Ovary (tissue), 9 donors: ENCODE measurements around the gene ATP13A5. TPM values are rescaled to one million over a fixed set of nuclear protein-coding genes. Genes with fewer than 3 reads are reported as not detected.

ENCODE experiments used
- DNase-seq, 5 donors: peaks; one replicate each; pipeline ENCODE4 v3.0.0-alpha.2; 2019 to 2020
- H3K27ac ChIP-seq, 2 donors: fragments of 200-600 bp; one replicate each; pipeline versions ENCODE4 v1.5.1 to v1.8.0; 2019 to 2022
- H3K27me3 ChIP-seq: fragments of 200-600 bp; one replicate; pipeline ENCODE4 v1.8.0; 2022
- H3K36me3 ChIP-seq: fragments of 200-600 bp; sonication (generic); one replicate; pipeline ENCODE4 v1.5.1; 2019
- H3K4me1 ChIP-seq: one replicate; pipeline ENCODE4 v1.8.1; 2013; ENCODE audit warnings: mild to moderate bottlenecking, moderate library complexity; ENCODE audit not compliant: insufficient read depth
- H3K4me3 ChIP-seq: fragments of 200-600 bp; sonication (generic); one replicate; pipeline ENCODE4 v1.5.1; 2017
- H3K9me3 ChIP-seq, 2 donors: fragments of 200-600 bp in 1 of 2; sonication (generic) in 1 of 2; one replicate each; pipeline versions ENCODE4 v1.5.1 to v1.8.1; 2013 to 2019; ENCODE audit warnings: mild to moderate bottlenecking in 1 of 2, moderate library complexity in 1 of 2
- EP300 ChIP-seq: sonication (generic); formaldehyde crosslinking; IDR thresholded peaks from one replicate; pipeline ENCODE4 v1.6.1; 2017; ENCODE audit warnings: antibody characterized with exemption
- POLR2A ChIP-seq: fragments of 450-650 bp; IDR thresholded peaks from one replicate; pipeline ENCODE4 v1.6.1; 2017; ENCODE audit warnings: antibody characterized with exemption, mild to moderate bottlenecking, moderate library complexity
- WGBS, 3 donors: extraction: QIAGEN DNeasy Blood & Tissue Kit in 1 of 3; methylation state at CpG; one replicate each; pipeline versions ENCODE4 v1.1.5 to v1.1.7; 2013 to 2017; 5-methylcytosine and 5-hydroxymethylcytosine counted together
- intact Hi-C, 4 donors: fragments of 100-400 bp; cut with DNase I; formaldehyde crosslinking; loops; one replicate each; pipeline versions ENCODE4 v1.11.0 to v1.15.1; 2022 to 2023
- polyA plus RNA-seq, 2 donors: library from polyadenylated mRNA; stranded (reverse); fragments of 200-250 nt in 1 of 2; fragments of 350-450 nt in 1 of 2; fragmentation: Illumina TruSeq in 1 of 2; extraction: RNeasy Lipid Tissue Mini Kit (QIAGEN cat#74804) in 1 of 2; gene quantifications; one replicate each; pipeline ENCODE4 v1.2.3, GENCODE V29; 2013 to 2014
- total RNA-seq, 7 donors: library from RNA; depleted of rRNA in 2 of 7; stranded (reverse); fragments of >200 nt in 2 of 7; fragmentation: NEBNext Ultra II Directional in 3 of 7; extraction: Animal tissue kit (Norgen Biotek cat#: 25700) in 3 of 7; gene quantifications; one replicate each; pipeline versions ENCODE4 v1.1.0 to v1.2.4, GENCODE V29; 2016 to 2023
- TF ChIP-seq, protein P1 (sequence below), 3 donors: fragments of 450-650 bp in 2 of 3; fragments of 200-600 bp in 1 of 3; IDR thresholded peaks; one replicate each; pipeline versions ENCODE4 v1.5.1 to v1.8.0; 2016 to 2022; ENCODE audit warnings: antibody characterized with exemption in 3 of 3, mild to moderate bottlenecking in 1 of 3
- donor health status: DM: no; HTN: no; CAD: no; lungs with moderate emphysema.
- donor health status: DM: no; HTN: no; CAD: no.
- donor health status: Bipolar disorder and iron deficiency.
- donor health status: DM: yes; HTN: yes; CAD: no.
- donor health status: DM: no; HTN: no; CAD: no.
- donor health status: DM: yes; HTN: yes; CAD: no.

Gene ATP13A5
- total and polyA plus RNA-seq, 9 donors: 0.07 to 0.36 TPM; not detected in 7

GRCh38 chr3:193295985-193296384 is 82.6 kb downstream of the ATP13A5 start:
- no peaks in the 10 kb centered on the region for H3K4me1 ChIP-seq
- intact Hi-C loops: no loop called here
- H3K4me3 ChIP-seq: no peak overlapping the region
- no peaks in the 10 kb centered on the region for H3K27me3 ChIP-seq
- WGBS, 3 donors: 78 to 82% (median 79%) methylated on average over 2 of the region's 2 CpGs
- no peak overlapping the region for H3K27ac ChIP-seq
- DNase-seq: no peak
- no peak for TF ChIP-seq EP300
- TF ChIP-seq, protein P1, sequence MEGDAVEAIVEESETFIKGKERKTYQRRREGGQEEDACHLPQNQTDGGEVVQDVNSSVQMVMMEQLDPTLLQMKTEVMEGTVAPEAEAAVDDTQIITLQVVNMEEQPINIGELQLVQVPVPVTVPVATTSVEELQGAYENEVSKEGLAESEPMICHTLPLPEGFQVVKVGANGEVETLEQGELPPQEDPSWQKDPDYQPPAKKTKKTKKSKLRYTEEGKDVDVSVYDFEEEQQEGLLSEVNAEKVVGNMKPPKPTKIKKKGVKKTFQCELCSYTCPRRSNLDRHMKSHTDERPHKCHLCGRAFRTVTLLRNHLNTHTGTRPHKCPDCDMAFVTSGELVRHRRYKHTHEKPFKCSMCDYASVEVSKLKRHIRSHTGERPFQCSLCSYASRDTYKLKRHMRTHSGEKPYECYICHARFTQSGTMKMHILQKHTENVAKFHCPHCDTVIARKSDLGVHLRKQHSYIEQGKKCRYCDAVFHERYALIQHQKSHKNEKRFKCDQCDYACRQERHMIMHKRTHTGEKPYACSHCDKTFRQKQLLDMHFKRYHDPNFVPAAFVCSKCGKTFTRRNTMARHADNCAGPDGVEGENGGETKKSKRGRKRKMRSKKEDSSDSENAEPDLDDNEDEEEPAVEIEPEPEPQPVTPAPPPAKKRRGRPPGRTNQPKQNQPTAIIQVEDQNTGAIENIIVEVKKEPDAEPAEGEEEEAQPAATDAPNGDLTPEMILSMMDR (IDR thresholded peaks at IDR 0.05): no peak
- H3K9me3 ChIP-seq: no peaks in the 10 kb centered on the region
- H3K36me3 ChIP-seq: no peaks in the 10 kb centered on the region

DNA sequence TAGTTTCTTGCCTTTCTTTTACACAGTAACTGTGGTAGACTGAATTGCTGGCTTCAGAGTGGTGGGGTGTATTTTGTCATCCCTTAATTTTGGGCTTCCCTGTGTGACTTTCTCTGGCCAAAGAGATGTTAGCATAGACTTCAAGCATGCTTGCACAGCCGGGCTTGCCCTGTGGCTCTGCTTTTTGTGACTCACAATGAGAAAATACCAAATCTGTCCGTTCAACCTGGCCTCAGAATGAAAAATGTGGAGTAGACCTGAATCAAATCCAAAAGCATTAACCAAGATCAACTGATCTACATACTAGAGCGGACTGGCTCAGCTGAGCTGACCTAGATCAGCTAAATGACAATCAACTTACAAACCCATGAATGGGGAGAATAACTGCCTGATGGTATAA is 86.2 kb downstream of the ATP13A5 start:
- WGBS, 3 donors: 78 to 86% (median 79%) methylated on average over 3 of the region's 3 CpGs
- Histone ChIP-seq H3K27me3 (no peaks in the 10 kb centered on the region), H3K9me3 (no peaks in the 10 kb centered on the region), H3K4me3 (no peak overlapping the region), H3K36me3 (no peaks in the 10 kb centered on the region), H3K27ac (no peak overlapping the region), H3K4me1 (no peaks in the 10 kb centered on the region)
- no peak for TF ChIP-seq POLR2A
- TF ChIP-seq, protein P1 (IDR thresholded peaks at IDR 0.05): no peak
- no peak for TF ChIP-seq EP300
- DNase-seq: no peak
- intact Hi-C loops: no loop called here

DNA sequence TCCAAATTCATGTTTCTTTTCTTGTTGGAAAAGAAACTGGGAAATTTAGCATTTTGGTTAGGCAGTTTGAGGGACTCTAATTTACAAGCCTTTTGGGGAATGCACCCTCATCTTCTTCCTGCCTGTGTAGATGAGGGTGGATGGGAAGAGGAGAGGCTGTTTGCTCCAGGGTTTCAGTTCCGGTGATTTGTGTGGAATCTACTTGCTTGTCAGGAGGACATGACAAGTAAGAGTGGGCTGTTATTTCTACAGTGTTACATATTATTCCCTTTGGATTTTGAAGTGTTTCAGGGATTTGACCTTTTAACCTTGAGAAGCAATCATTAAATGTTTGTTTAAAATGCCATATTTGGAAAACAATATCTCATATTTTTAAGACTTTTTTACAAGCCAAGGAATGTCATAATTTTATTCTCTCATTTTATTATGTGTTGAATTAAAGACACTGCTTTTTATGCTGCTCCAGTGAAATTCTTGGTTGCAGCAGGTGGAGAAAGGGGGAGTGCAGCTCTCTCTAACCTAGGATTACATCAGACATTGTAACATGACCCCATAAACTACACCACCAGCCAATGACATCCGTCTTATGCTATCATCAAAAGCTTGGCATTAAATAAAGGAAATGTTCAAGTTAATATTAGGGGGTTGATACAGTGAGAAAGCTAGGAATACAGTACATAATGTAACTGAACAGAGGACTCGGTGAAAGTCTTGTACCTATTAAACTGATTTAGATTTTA is 107.3 kb downstream of the ATP13A5 start:
- TF ChIP-seq, protein P1 (IDR thresholded peaks at IDR 0.05): no peak
- TF ChIP-seq EP300: no peak
- TF ChIP-seq POLR2A: no peak

GRCh38 chr3:193270451-193270850 is 108.1 kb downstream of the ATP13A5 start:
- Histone ChIP-seq H3K4me3 (no peak overlapping the region), H3K27me3 (no peaks in the 10 kb centered on the region), H3K4me1 (no peaks in the 10 kb centered on the region), H3K27ac (no peak overlapping the region), H3K9me3 (no peaks in the 10 kb centered on the region), H3K36me3 (no peaks in the 10 kb centered on the region)
- no peak for DNase-seq
- intact Hi-C loops: no loop called here
- 18 to 38% (median 24%) methylated on average over 3 of the region's 3 CpGs for WGBS, 3 donors
- TF ChIP-seq POLR2A (no peak), EP300 (no peak)
- TF ChIP-seq, protein P1 (IDR thresholded peaks at IDR 0.05): no peak

More for the DNA sequence above, 107.3 kb downstream of the ATP13A5 start:
- no peak for DNase-seq
- Histone ChIP-seq H3K4me3 (no peak overlapping the region), H3K4me1 (no peaks in the 10 kb centered on the region), H3K27ac (no peak overlapping the region), H3K9me3 (no peaks in the 10 kb centered on the region), H3K27me3 (no peaks in the 10 kb centered on the region), H3K36me3 (no peaks in the 10 kb centered on the region)
- 54 to 57% (median 57%) methylated on average over 3 of the region's 3 CpGs for WGBS, 3 donors
- intact Hi-C loops: no loop called here
